Activated naive CD8-positive, alpha-beta T cell treated with anti-CD3 and anti-CD28 coated beads, Interleukin-2, amount 50 U/mL, for 16 hours (primary cell): ENCODE results near the gene ADGRF5.

Experiments used
- DNase-seq: peaks from one replicate; pipeline ENCODE4 v3.0.0-alpha.2; 2020; ENCODE audit warnings: low read depth, low spot score

The ADGRF5 gene

GRCh38 chr6:46932526-46933319, 11.0 kb upstream of the ADGRF5 start:
- no peak for DNase-seq

GRCh38 chr6:46931416-46931815, 9.7 kb upstream of the ADGRF5 start:
- no peak for DNase-seq

GRCh38 chr6:46930331-46930730, 8.6 kb upstream of the ADGRF5 start:
- DNase-seq = no peak

- DNase-seq = no peak
These were observed 5.3 kb upstream of the ADGRF5 start for GRCh38 chr6:46927066-46927465.

GRCh38 chr6:46926481-46926880, 4.7 kb upstream of the ADGRF5 start:
- DNase-seq = no peak

GRCh38 chr6:46925563-46926253, 4.0 kb upstream of the ADGRF5 start:
- DNase-seq = no peak

DNA sequence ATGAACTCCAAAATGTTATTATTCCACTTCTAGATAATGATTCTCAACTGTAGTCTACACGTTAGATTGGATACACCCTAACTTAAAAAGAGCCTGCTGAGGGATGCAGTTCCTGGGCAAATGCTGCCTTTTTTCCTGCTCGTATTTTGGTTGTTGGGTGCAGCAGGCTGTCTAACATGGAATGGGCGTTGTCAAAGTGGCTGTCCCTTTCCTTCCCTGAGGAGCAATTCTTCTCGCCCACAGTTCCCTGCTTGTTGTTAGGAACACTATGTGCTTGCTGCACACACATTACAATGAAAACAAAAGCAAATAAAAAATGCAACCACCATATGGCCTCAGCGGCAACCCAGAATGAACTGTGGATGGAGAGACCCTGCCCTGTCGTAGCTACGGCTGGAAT, 1.7 kb upstream of the ADGRF5 start:
- no peak for DNase-seq

- DNase-seq = no peak
These were observed 679 bp downstream of the ADGRF5 start for GRCh38 chr6:46921059-46921458.

DNA sequence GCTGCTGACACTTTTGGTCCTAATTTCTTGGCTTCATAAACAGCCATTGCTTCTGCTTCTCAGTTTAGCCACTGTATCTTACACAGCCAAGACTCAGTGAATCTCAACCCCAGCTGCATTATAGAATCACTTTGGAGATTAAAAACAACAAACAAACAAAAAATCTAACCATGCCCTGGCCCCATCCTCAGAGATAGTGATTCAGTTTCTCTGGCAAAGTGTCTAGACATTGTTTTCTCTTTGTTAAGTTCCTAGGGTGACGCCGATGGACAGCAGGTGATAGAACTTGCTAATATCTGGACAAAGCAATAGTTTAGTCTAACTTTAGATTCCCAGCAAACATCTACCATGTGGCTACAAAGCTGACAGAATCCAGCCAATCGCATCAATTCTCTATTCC, 2.9 kb downstream of the ADGRF5 start:
- DNase-seq = no peak

- no peak for DNase-seq
These were observed 4.7 kb downstream of the ADGRF5 start for GRCh38 chr6:46917002-46917545.

GRCh38 chr6:46915866-46916265, 5.9 kb downstream of the ADGRF5 start:
- DNase-seq = no peak

DNA sequence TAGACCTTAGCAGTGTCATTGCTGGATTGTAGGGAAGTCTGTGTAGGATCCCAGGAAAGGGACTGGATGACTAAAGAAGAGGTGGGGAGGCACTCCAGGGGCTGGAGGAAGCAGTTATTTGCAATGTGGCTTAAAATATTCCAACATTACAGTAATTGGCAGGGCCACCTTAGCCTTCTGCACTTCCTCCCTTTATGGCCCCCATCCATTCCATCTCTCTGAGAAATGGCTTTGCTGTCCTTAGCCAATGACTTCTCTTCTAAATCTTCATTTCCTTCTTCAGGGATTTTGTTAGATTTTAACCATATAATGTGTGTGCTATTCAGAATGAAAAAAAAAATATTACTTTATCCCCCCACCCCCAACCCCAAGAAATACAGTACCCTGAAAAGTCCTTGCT, 6.4 kb downstream of the ADGRF5 start:
- DNase-seq = no peak

DNA sequence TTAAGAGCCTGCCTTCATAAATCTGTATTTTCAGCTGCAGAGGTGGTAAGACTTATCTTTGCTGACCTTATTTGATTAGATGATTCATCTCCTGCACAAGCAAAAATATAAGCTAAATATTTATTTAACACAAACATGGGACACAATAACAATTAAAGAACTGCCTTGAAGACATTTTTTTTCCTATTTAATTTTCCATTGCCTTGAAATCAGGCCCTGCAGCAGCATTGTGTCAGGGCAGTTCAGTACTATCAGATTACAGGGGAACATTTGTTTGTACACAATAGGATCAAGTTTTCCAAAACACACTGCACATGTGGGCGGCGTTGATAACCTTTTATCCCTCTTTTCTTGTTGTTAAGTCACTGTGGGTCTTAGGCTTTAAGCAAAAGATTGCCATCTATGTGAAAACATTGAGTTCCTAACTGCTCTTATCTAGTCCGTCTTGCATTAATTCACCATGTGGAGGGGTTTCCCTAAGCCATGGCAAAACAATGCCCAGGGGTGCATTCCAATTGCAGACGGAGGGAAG, 7.4 kb downstream of the ADGRF5 start:
- no peak for DNase-seq

DNA sequence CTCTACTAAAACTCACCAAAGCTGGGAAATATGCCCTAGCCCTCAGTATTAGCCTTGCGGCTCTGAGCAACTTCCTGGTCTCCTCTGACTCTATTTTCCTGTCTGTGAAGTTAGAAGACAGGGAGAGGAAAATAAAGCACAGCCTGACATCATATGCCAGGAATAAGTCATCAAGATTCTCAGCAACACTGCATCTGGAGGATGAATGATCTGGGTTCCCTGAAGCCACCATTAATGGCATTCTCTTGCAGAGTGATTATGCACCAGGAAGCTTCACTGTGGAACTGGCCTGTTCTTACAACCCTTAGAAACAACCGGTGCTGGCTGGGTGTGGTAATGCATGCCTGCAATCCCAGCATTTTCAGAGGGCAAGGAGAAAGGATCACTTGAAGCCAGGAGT, 12.4 kb downstream of the ADGRF5 start:
- no peak for DNase-seq

DNA sequence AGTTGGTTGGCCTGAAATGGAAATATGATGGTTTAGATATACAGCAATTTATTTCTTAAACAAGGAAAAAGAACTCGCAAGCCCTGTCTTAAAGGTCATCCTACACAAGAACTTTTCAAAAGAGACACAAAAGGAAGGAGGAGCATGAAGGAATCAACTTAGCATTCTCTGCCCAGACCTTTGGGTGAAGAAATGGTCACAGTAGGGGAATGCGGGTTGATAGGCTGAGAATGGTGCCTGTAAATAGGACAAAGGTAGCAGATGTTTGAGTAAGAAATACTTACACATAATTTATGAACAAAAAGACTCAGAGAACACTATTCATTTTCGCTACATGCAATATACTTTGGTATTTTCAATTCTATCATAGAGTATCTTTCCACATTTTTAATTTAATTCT, 15.0 kb downstream of the ADGRF5 start:
- no peak for DNase-seq

GRCh38 chr6:46904117-46904516, 17.6 kb downstream of the ADGRF5 start:
- DNase-seq = no peak

DNA sequence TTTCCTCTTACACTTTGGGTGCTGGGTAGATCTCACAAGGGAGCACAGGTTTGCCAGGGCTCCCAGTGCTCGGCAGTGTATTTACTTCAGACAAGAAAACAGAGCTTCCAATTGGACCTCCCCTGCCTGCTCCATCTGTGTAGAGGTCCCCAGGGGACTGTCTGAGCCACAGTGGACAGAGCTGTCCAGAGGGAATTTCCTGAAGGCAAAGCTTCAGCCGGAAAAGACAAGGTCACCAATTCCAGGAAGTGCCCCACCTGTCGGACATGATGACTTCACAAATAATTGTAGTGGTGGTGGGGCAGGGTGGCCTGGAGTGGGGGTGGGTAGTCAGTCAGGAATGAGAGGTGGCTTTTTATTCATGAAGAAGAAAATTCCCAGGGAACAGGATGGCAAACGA, 18.6 kb downstream of the ADGRF5 start:
- DNase-seq = no peak

DNA sequence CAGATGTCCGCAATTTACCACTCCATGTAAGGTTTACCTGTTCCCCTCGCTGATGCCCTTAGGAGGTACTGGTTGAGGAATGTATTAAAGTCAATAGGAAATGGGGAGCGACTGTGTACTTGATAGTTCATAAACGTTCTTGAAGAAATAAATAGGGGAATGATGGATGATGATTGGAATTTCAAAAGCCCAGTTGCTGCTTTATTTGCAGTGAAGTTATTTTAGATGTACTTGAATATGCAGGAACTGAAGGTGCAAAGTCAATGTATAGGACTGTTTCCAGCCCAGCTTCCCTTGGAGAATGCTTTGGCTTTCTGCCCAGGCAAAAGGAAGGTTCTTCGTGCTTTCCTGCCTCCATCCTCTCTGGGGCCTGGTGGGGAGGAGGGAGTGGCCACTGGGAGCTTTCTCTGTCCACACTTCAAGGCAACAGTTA, 19.8 kb downstream of the ADGRF5 start:
- DNase-seq = no peak

DNA sequence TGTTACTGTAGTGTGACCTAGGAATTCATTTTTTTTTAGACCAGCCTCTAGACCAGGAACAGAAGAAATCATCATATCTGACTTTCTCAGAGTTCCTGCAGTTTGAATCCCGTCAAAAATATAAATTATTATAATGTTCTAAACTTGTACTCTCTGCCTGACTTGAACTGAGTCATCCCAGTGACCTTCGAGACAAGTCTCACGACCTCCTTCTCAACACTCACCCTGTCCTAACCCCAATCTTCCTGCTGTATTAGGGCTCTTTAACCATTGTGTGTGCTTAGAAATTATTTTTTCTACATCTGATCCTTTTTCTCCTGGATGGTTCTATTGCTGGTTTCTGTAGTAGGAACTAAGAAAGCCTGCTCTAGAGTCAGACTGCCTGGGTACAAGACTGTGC, 21.5 kb downstream of the ADGRF5 start:
- no peak for DNase-seq

DNA sequence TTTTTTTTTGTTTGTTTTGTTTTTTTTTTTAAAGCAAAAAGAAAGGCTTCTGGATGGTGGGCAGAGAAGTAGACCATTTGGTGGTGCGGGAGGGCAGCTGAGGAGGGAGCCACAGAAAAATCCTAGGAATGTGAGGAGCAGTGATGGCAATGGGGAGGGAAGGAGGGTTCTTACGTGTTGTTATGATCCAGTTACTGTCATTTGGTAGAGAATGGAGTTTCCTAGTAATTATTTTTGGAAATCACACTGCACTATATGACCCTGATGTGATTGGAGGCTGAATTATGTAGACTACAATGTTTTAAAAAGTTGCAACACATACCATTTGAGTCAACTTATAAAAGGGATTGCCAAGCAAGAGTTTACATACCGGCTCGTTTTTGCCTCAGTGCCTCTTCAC, 22.1 kb downstream of the ADGRF5 start:
- no peak for DNase-seq

GRCh38 chr6:46898006-46898405, 23.7 kb downstream of the ADGRF5 start:
- no peak for DNase-seq

GRCh38 chr6:46896871-46897270, 24.9 kb downstream of the ADGRF5 start:
- DNase-seq = no peak

DNA sequence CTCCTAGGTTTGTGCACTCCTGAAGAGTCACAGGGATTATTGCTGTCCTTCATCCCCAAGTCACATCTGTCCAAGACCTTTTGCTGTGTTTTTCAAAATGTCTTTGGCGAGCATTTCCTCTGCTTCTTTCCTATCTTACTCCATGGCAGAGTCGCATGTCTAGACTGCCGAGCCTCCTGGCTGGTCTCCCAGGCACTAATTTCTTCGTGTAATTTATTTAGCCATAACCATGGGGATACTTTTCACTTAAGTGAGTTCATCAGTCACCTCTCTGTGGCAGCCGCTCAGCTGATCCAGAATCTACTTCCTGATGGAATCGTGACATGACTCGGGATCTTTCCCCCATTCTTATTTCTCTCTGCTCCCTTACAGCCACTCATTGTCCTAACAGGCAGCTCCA, 25.8 kb downstream of the ADGRF5 start:
- no peak for DNase-seq
